BJ (cell line): ENCODE measurements around the gene NDUFS8. TPM values are rescaled to one million over a fixed set of nuclear protein-coding genes. Genes with fewer than 3 reads are reported as not detected.
"Not testable (repeated sequence)": the region's sequence is repeated elsewhere in the genome, so short reads cannot be mapped to it uniquely, and the experiment has no call there.

Experiments
- CTCF ChIA-PET: fragments of 350-600 bp; formaldehyde crosslinking; extraction: SDS; loops from one replicate; lab custom pipeline; 2021; ENCODE audit warnings: antibody characterized with exemption, inconsistent platforms; lab: Yijun Ruan, JAX
- POLR2A ChIA-PET: fragments of 300-600 bp; sonication (Branson Sonifier 250); formaldehyde crosslinking; extraction: SDS; loops from one replicate; lab custom pipeline; 2021; ENCODE audit warnings: antibody characterized with exemption; lab: Charles Lee
- DNase-seq: peaks from one replicate; pipeline ENCODE4 v3.0.0-alpha.2; 2011; ENCODE audit warnings: low read depth
- H3K27me3 ChIP-seq: 2 replicates; pipeline ENCODE4 v1.6.0; 2011; ENCODE audit warnings: low read length; ENCODE audit not compliant: control insufficient read depth, insufficient read depth
- H3K36me3 ChIP-seq: 2 replicates; pipeline ENCODE4 v1.5.1; 2011; ENCODE audit warnings: low read length; ENCODE audit not compliant: control insufficient read depth, insufficient read depth
- H3K4me3 ChIP-seq: 2 replicates; pipeline ENCODE4 v1.5.1; 2011; ENCODE audit warnings: low read depth, mild to moderate bottlenecking, control low read depth, low read length
- polyA minus RNA-seq: library from RNA; depleted of rRNA, polyadenylated mRNA; stranded (reverse); fragments of >200 nt; gene quantifications from 2 replicates; pipeline ENCODE4 v1.2.3, GENCODE V29; 2011; rRNA and poly(A)+ RNA removed
- polyA plus RNA-seq: library from polyadenylated mRNA; depleted of rRNA; stranded (reverse); fragments of >200 nt; gene quantifications from 2 replicates; pipeline ENCODE4 v1.2.3, GENCODE V29; 2011; rRNA removed
- TF ChIP-seq, protein P1 (sequence below): IDR thresholded peaks from 2 replicates; pipeline ENCODE4 v1.5.1; 2011; ENCODE audit warnings: low read depth, mild to moderate bottlenecking, control low read depth, inconsistent platforms, low read length, moderate library complexity; ENCODE audit not compliant: insufficient read depth

The NDUFS8 gene
- polyA plus RNA-seq (75.1 and 101 TPM in 2 replicates), polyA minus RNA-seq (64.3 and 87.3 TPM in 2 replicates)

DNA sequence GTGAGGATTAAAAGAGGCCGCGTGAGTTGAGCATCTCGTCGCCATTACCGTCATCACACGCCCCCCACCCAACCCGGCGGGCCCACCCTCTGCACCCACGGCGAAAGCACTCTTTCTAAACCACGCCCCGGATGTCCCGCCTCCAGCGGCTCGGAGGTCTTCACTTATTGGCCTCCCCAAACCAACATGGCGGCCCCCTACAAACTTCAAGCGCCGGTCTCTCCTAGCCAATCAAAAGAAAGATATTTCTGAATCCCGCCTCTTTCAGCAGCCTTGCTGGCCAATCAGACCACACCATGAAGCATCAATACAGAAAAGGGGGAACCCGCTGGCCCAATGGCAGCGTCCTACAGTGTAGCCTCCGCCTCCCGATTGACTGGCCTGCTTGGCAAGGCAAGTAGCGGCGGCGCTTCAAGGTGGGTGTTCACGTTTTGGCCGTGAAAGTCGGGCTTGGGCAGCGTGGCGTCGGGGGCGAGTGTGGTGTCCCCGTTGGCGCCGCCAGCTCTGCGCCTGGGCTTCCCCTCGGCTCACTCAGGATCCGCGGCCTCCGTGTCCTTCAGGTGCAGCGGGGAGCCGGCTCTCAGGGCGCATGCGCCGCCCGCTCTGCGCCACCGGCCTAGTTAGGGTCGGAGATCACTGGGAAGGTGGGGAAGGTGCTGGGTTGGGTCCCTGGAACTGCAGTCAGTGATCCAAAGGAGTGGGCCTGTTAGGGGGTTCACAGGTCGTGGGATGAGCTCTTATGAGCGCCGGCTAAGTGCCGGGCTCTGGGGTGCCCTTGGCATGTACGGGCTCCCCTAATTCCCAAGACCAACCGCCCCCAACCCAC, at the start of gene NDUFS8:
Gene NDUFS8, plus strand, starts transcription at position 364 of the 826 bp plus-strand sequence. CDS start 1,471 bp downstream, outside the sequence.
- H3K27me3 ChIP-seq: no peaks in the 10 kb centered on the region
- POLR2A ChIA-PET: no interaction called here
- peak within 1 kb of the TSS; percentile 94 for H3K4me3 ChIP-seq
- TF ChIP-seq, protein P1, sequence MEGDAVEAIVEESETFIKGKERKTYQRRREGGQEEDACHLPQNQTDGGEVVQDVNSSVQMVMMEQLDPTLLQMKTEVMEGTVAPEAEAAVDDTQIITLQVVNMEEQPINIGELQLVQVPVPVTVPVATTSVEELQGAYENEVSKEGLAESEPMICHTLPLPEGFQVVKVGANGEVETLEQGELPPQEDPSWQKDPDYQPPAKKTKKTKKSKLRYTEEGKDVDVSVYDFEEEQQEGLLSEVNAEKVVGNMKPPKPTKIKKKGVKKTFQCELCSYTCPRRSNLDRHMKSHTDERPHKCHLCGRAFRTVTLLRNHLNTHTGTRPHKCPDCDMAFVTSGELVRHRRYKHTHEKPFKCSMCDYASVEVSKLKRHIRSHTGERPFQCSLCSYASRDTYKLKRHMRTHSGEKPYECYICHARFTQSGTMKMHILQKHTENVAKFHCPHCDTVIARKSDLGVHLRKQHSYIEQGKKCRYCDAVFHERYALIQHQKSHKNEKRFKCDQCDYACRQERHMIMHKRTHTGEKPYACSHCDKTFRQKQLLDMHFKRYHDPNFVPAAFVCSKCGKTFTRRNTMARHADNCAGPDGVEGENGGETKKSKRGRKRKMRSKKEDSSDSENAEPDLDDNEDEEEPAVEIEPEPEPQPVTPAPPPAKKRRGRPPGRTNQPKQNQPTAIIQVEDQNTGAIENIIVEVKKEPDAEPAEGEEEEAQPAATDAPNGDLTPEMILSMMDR: no peak
- peak; percentile 98 for DNase-seq
- peaks cover 20% of the 10 kb centered on the region for H3K36me3 ChIP-seq
- CTCF ChIA-PET: interaction anchor here (0.5 to 2.2 kb wide), 3 partner anchors 9 to 16 kb away, joined by 3 to 5 read pairs (median 4); no protein-coding TSS in a partner anchor

DNA sequence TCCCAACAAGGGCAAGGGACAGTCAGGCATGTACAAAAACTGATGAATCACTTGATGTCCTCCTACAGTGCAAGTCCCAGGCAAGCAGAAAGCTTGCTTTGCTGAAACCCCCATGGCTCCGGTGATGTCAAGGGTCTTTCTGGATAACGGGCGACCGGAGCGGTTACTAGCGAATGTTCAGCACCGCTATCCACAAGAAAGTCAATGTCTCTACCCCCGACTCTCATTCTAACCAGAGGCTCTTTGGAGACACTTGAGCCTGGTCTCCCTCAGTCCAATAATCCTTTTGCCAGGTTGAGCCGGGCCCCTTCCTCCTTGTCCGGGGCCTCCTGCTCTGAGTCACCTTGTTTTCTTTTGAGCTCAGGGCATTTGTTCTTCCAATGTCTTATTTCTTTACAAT, 49.3 kb upstream of the NDUFS8 start:
- POLR2A ChIA-PET: not testable (repeated sequence)
- CTCF ChIA-PET: interaction anchor here (1.2 kb wide), 1 partner anchor 16 kb away, joined by 3 read pairs; no protein-coding TSS in a partner anchor

DNA sequence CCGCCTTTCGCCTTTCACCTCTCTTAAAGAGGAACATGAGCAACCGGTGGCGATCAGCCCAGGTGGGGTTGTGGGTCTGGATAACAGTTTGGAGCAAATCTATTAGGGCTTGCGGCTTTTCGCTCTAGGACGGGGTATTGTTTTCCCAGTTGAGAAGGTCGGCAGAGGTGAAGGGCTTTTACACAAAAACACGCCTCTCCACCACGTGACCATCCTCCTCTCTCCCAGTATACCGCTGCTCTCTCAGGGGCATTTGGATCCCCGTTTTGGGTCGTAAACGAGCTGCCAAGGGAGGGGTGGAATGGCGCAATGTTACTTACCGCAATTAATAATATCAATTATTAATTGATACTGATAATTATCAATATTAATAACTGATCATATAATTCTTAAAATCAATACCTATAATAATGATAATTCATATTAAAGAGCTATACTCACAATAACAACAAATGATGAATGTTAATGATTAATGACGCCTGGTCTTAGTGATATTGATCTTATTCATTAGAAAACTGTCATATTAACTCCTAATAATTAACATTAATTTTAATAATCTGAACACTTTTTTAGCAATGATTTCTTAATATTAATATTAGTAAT, 48.1 kb upstream of the NDUFS8 start:
- H3K27me3 ChIP-seq, H3K36me3 ChIP-seq, H3K4me3 ChIP-seq, POLR2A ChIA-PET, DNase-seq: not testable (repeated sequence)
- CTCF ChIA-PET: interaction anchor here (1.2 kb wide), 1 partner anchor 17 kb away, joined by 3 read pairs; no protein-coding TSS in a partner anchor

More for the DNA sequence above, 49.3 kb upstream of the NDUFS8 start:
- DNase-seq, H3K36me3 ChIP-seq, H3K27me3 ChIP-seq, H3K4me3 ChIP-seq: not testable (repeated sequence)

DNA sequence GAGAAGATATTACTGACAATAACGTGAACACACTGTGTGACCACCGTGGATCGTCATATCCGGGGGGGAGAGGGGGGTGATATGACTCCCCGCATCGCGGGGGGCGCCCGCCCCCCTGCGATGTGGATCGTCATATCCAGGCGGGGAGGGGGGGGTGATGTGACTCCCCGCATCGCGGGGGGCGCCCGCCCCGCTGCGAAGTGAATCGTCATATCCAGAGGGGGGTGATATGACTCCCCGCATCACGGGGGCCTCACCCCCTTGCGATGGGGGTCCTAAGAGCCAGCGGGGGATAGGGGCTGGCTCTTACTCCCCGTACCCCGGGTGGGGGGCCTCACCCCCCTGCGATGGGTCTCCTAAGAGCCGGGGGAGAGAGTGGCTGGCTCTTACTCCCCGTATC, 46.5 kb upstream of the NDUFS8 start:
- no peak for DNase-seq

DNA sequence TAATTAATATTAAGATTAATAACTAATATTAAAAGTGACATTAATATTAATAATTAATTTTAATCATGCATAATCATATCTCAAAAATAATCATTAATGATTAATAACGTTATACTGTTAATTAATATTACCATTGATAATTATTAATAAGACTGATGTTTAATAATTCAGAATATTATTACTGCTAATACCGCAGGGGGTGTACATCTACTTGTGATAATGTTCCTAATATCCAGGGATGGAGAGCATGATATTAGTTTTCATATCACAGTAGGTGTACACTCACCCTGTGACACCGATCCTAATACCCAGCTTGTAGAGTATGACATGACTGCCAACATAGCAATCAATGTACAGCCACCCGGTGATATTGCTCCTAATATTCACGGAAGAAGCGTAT, 45.2 kb upstream of the NDUFS8 start:
- CTCF ChIA-PET: not testable (repeated sequence)

More for the DNA sequence above, 46.5 kb upstream of the NDUFS8 start:
- CTCF ChIA-PET: no interaction called here
- TF ChIP-seq, protein P1: no peak
- no peaks in the 10 kb centered on the region for H3K36me3 ChIP-seq
- H3K27me3 ChIP-seq: no peaks in the 10 kb centered on the region; the same call in 1 of the 2 replicates
- POLR2A ChIA-PET: no interaction called here
- no peak overlapping the region for H3K4me3 ChIP-seq

DNA sequence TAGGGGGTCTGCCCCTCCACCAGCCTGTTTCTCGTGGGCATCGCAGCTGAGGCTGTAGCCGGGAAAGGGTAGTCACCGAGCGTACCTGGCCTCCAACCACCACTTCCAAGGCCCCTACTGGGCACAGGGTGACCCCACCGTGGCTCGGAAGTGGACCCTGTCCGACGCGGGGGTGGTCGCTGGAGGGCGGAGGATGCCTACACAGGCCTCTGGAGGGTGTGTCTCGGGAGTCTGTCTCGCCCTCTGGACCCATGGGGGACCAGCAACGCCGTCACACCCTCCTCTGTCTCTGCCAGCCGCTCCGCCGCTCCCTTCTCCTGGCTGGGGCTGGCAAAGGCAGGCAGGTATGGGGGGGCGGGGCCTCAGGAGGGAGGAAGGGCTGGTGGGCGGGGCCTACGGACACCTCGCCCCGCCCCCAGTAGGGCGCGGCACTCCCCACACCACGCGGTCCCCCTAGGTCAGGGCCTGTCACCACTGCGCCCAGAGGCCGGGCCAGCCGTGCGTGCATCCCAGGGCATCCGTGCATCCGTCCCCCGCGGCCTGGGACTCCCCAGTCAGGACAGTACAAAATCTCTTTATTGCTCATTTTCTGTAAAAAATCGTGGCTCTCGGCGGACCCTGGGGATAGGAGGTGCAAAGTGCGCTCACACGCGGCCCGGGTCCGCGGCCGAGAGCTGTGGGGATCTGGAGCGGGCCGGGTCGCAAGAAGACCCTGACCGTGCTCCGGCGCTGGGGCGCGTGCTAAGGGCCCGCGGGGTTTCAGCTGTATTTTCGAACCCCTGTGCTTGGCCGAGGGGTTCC, 39.7 kb upstream of the NDUFS8 start:
- H3K27me3 ChIP-seq, DNase-seq, POLR2A ChIA-PET, H3K4me3 ChIP-seq, H3K36me3 ChIP-seq, CTCF ChIA-PET: not testable (repeated sequence)

More for the DNA sequence above, 45.2 kb upstream of the NDUFS8 start:
- H3K27me3 ChIP-seq, H3K36me3 ChIP-seq, H3K4me3 ChIP-seq, DNase-seq, POLR2A ChIA-PET: not testable (repeated sequence)

DNA sequence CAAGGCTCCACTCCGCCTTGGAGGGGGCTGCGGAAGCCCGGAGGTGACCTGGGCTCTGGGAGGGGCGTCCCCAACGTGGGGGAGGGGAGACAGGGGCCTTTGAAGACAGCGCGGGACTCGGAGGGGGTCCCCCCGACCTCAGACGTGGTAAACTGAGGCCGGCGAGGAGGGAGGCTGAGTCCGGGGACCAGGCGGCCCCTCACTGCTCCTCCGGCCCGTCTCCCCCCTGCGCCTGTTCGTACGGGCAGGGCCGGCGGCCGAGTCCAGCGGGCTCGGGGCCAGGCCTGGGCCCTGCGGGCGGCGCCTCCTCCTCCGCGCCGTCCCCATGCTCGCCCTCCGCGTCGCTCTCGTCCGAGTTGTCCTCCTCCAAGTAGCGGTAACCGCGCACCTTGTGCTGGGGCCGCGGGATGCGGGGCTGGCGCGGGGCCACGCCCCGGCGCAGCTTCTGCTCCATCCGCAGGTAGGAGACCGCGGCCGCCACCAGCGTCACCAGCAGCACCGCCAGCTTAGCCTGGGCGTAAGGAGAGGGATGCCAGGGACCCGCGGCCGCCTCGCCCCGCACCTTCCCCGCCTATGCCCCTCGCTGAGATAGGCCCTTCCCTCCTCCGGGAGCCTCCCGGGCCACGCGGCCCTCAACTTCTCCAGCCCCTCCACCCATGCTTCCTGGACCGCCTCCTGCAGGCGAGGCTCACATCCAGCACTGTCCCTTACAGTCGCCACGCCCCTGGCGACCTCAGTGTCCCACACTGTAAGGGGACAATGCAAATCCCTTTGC, 38.9 kb upstream of the NDUFS8 start:
- CTCF ChIA-PET, H3K4me3 ChIP-seq, H3K27me3 ChIP-seq, H3K36me3 ChIP-seq, DNase-seq, POLR2A ChIA-PET: not testable (repeated sequence)
